Measurements from ENCODE around the gene PRDM9. TPM values are rescaled to one million over a fixed set of nuclear protein-coding genes. Genes with fewer than 3 reads are reported as not detected.
"Not testable (repeated sequence)": the region's sequence is repeated elsewhere in the genome, so short reads cannot be mapped to it uniquely, and the experiment has no call there.

PRDM9 gene
- total RNA-seq, 1 experiment from 2014 or later, result not detected

GRCh38 chr5:23496576-23496975 is 10.8 kb upstream of the PRDM9 start:
- no peak overlapping the region for H3K4me3 ChIP-seq (ENCODE audit: low read depth in 2 of 2, low read length in 2 of 2)
- no TSS peak for BruUV-seq (replicated peaks)
- POLR2A ChIA-PET, result no interaction called here
- no peaks in the 10 kb centered on the region for H3K4me1 ChIP-seq (ENCODE audit: control insufficient read depth, insufficient read depth, low read length)
- DNase-seq (ENCODE audit: low read depth, low spot score), result no peak
- H3K9me3 ChIP-seq (ENCODE audit: control insufficient read depth, insufficient read depth, low read depth, low read length), result no peaks in the 10 kb centered on the region
- no peak for TF ChIP-seq CTCF (IDR thresholded peaks at IDR 0.05)
- no peak for TF ChIP-seq REST (IDR thresholded peaks at IDR 0.05; ENCODE audit: insufficient read depth in 1 of 2, low read depth in 2 of 2, low read length in 1 of 2)
- no peak for TF ChIP-seq POLR2AphosphoS5 (IDR thresholded peaks at IDR 0.05; ENCODE audit: low read depth, low read length)
- TF ChIP-seq SIN3A (IDR thresholded peaks at IDR 0.05; ENCODE audit: borderline replicate concordance, insufficient read depth, low read depth, low read length), result no peak
- TF ChIP-seq TCF7L2 (IDR thresholded peaks at IDR 0.05; ENCODE audit: low read depth, low read length), result no peak
- no peaks in the 10 kb centered on the region for H3K27me3 ChIP-seq (ENCODE audit: control insufficient read depth, insufficient read depth, low read length)
- in situ Hi-C loops (cut with HindIII; ENCODE audit: low pct_unique_long_range_greater_than_20kb, low sequenced_read_pairs), result no loop called here
- H3K36me3 ChIP-seq (ENCODE audit: control insufficient read depth, insufficient read depth, low read length), result no peaks in the 10 kb centered on the region
- H3K27ac ChIP-seq (ENCODE audit: low read length), result no peak overlapping the region
- intact Hi-C loops (cut with micrococcal nuclease; ENCODE audit: unreplicated experiment), result no loop called here
- ATAC-seq, result no peak
- CTCF ChIA-PET, result no interaction called here

- POLR2A ChIA-PET, result no interaction called here
- BruUV-seq (replicated peaks), result no TSS peak
- Histone ChIP-seq H3K27me3 (ENCODE audit: control insufficient read depth, insufficient read depth, low read length) (no peaks in the 10 kb centered on the region), H3K9me3 (ENCODE audit: control insufficient read depth, insufficient read depth, low read depth, low read length) (no peaks in the 10 kb centered on the region), H3K4me1 (ENCODE audit: control insufficient read depth, insufficient read depth, low read length) (no peaks in the 10 kb centered on the region), H3K36me3 (ENCODE audit: control insufficient read depth, insufficient read depth, low read length) (no peaks in the 10 kb centered on the region), H3K27ac (ENCODE audit: low read length) (no peak overlapping the region), H3K4me3 (ENCODE audit: low read depth in 2 of 2, low read length in 2 of 2) (no peak overlapping the region; a peak in 1 of 4 replicates)
- DNase-seq (ENCODE audit: low read depth, low spot score), result no peak
- intact Hi-C loops (cut with micrococcal nuclease; ENCODE audit: unreplicated experiment) (no loop called here), in situ Hi-C loops (cut with HindIII; ENCODE audit: low pct_unique_long_range_greater_than_20kb, low sequenced_read_pairs) (no loop called here)
- no peak for TF ChIP-seq SIN3A (IDR thresholded peaks at IDR 0.05; ENCODE audit: borderline replicate concordance, insufficient read depth, low read depth, low read length)
- no peak for TF ChIP-seq TCF7L2 (IDR thresholded peaks at IDR 0.05; ENCODE audit: low read depth, low read length)
- no peak for TF ChIP-seq REST (IDR thresholded peaks at IDR 0.05; ENCODE audit: insufficient read depth in 1 of 2, low read depth in 2 of 2, low read length in 1 of 2)
- no peak for TF ChIP-seq POLR2AphosphoS5 (IDR thresholded peaks at IDR 0.05; ENCODE audit: low read depth, low read length)
- no peak for TF ChIP-seq CTCF (IDR thresholded peaks at IDR 0.05)
- 0 out of 2 replicates have a peak, but pooled peaks have one; percentile 53 for ATAC-seq
- CTCF ChIA-PET, result no interaction called here
These were observed 826 bp upstream of the PRDM9 start for GRCh38 chr5:23506329-23507236.

- H3K27ac ChIP-seq (ENCODE audit: low read length); H3K4me1 ChIP-seq (ENCODE audit: control insufficient read depth, insufficient read depth, low read length); POLR2A ChIA-PET; H3K9me3 ChIP-seq (ENCODE audit: control insufficient read depth, insufficient read depth, low read depth, low read length); in situ Hi-C loops (cut with HindIII; ENCODE audit: low pct_unique_long_range_greater_than_20kb, low sequenced_read_pairs); ATAC-seq; H3K27me3 ChIP-seq (ENCODE audit: control insufficient read depth, insufficient read depth, low read length); H3K36me3 ChIP-seq (ENCODE audit: control insufficient read depth, insufficient read depth, low read length); H3K4me3 ChIP-seq (ENCODE audit: low read depth in 2 of 2, low read length in 2 of 2); DNase-seq (ENCODE audit: low read depth, low spot score); CTCF ChIA-PET; intact Hi-C loops (cut with micrococcal nuclease; ENCODE audit: unreplicated experiment); BruUV-seq (replicated peaks): not testable (repeated sequence)
These were observed 3.0 kb downstream of the PRDM9 start for GRCh38 chr5:23510434-23510833.
